ENCODE data around the gene TOGARAM1.

DNA sequence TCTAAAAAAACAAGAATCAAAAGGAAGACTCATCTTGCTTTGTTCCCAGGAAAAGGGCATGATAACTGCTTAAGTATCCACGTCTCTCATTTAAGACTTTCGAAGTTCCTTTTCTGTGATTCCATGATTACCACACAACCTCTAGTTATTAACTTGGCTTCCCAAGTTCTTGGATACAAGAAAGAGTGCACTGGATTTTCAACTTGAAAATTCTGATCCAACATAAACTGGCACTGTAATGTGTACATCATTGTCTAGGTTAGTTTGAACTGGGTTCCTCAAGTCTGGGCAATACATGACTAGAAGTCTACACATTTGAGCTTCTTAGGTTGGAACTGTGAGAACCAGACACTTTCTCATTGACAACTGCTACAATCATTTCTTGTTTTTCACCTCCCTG is 1.8 kb upstream of the TOGARAM1 start:
- TF ChIP-seq, protein P1, sequence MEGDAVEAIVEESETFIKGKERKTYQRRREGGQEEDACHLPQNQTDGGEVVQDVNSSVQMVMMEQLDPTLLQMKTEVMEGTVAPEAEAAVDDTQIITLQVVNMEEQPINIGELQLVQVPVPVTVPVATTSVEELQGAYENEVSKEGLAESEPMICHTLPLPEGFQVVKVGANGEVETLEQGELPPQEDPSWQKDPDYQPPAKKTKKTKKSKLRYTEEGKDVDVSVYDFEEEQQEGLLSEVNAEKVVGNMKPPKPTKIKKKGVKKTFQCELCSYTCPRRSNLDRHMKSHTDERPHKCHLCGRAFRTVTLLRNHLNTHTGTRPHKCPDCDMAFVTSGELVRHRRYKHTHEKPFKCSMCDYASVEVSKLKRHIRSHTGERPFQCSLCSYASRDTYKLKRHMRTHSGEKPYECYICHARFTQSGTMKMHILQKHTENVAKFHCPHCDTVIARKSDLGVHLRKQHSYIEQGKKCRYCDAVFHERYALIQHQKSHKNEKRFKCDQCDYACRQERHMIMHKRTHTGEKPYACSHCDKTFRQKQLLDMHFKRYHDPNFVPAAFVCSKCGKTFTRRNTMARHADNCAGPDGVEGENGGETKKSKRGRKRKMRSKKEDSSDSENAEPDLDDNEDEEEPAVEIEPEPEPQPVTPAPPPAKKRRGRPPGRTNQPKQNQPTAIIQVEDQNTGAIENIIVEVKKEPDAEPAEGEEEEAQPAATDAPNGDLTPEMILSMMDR (conservative IDR thresholded peaks at IDR 0.05; ENCODE audit: low read depth, low read length) = no peak
- no peak for TF ChIP-seq EZH2 (IDR thresholded peaks at IDR 0.05; ENCODE audit: low read length, unreplicated experiment)

All from PC-3 (cell line).